Activated T-helper 17 cell treated with anti-CD3 and anti-CD28 coated beads, Interleukin-2, amount 50 U/mL, for 72 hours (primary cell): ENCODE data around the gene TMEM245. TPM values are rescaled to one million over a fixed set of nuclear protein-coding genes. Genes with fewer than 3 reads are reported as not detected.
"Not testable (repeated sequence)": the region's sequence is repeated elsewhere in the genome, so short reads cannot be mapped to it uniquely, and the experiment has no call there.

ENCODE experiments used
- ATAC-seq: fragments of 150-1000 bp; cut with Tn5 transposase; replicated peaks from 2 replicates; pipeline ENCODE4 v1.10.0; 2021; ENCODE audit warnings: mild to moderate bottlenecking, moderate library complexity
- H3K27ac Mint-ChIP-seq: one replicate; pipeline ENCODE4 v1.8.0; 2022; ENCODE audit warnings: mixed read lengths
- H3K27me3 Mint-ChIP-seq: one replicate; pipeline ENCODE4 v1.8.0; 2022; ENCODE audit warnings: mixed read lengths
- H3K36me3 Mint-ChIP-seq: one replicate; pipeline ENCODE4 v1.8.0; 2022; ENCODE audit warnings: low read depth, mild to moderate bottlenecking, mixed read lengths
- H3K4me1 Mint-ChIP-seq: one replicate; pipeline ENCODE4 v1.8.0; 2022; ENCODE audit warnings: mixed read lengths
- H3K4me3 Mint-ChIP-seq: one replicate; pipeline ENCODE4 v1.8.0; 2022; ENCODE audit warnings: mild to moderate bottlenecking, mixed read lengths
- H3K9me3 Mint-ChIP-seq: one replicate; pipeline ENCODE4 v1.8.0; 2022; ENCODE audit warnings: mixed read lengths
- total RNA-seq, 2 donors: library from RNA; stranded (reverse); gene quantifications; one replicate each; pipeline ENCODE4 v1.2.3, GENCODE V29; 2022

Gene TMEM245
- total RNA-seq, 2 donors from 2014 or later = 19.3 to 22.3 TPM

GRCh38 chr9:109149089-109149488, 29.3 kb upstream of the TMEM245 start:
- ATAC-seq = no peak
- Mint-ChIP-seq H3K9me3 (peaks cover 10% of the 10 kb centered on the region), H3K27ac (no peak overlapping the region), H3K4me1 (peaks cover under 1% of the 10 kb centered on the region), H3K27me3 (no peaks in the 10 kb centered on the region), H3K36me3 (no peaks in the 10 kb centered on the region), H3K4me3 (no peak overlapping the region)

DNA sequence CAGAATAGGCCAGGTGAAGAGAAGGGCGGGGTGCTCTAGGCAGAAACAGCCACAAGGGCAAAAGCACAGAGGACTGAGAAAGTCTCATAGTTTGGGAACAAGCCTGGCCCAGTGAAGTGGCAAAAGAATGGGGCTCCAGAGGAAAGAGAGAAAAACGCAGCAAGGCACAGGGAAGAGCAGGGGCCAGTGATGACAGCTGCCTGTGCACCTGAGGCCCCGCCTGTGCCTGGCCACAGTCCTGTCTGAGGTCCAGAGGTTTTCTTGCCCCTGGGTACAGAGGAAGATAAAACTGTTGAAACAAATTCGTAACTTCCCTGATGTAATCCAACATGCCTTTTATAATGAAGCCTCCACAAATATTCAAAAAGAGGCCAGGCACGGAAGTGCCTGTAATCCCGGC, 25.3 kb upstream of the TMEM245 start:
- Mint-ChIP-seq H3K4me1 (peaks cover 5% of the 10 kb centered on the region), H3K36me3 (no peaks in the 10 kb centered on the region), H3K9me3 (no peaks in the 10 kb centered on the region), H3K4me3 (no peak overlapping the region), H3K27ac (no peak overlapping the region), H3K27me3 (no peaks in the 10 kb centered on the region)
- no peak for ATAC-seq

- peaks cover 5% of the 10 kb centered on the region for H3K4me1 Mint-ChIP-seq
- H3K9me3 Mint-ChIP-seq = no peaks in the 10 kb centered on the region
- H3K36me3 Mint-ChIP-seq = no peaks in the 10 kb centered on the region
- no peaks in the 10 kb centered on the region for H3K27me3 Mint-ChIP-seq
- peak; percentile 70 for ATAC-seq
- H3K4me3 Mint-ChIP-seq = no peak overlapping the region
- no peak overlapping the region for H3K27ac Mint-ChIP-seq
These were observed 24.3 kb upstream of the TMEM245 start for GRCh38 chr9:109143881-109144562.

DNA sequence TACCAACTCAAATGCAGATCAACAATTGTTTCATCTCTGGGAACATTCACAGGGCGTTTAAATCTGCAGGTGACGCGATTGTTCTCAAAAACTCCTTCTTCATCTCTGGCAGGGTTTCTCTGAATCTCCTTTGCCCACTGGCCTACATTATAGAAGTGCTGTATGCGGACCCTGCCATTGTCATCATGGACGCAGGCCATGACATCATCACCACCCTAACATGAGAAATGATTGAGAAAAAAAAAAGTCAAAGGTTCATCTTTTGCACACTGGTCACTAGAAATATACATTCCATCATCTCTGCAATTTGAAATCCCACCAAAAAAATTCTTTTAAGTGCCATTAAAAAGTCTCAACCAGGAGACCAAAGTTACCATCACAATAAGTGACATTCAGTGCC, 21.6 kb upstream of the TMEM245 start:
- no peak overlapping the region for H3K27ac Mint-ChIP-seq
- no peak for ATAC-seq

GRCh38 chr9:109139851-109140250, 20.1 kb upstream of the TMEM245 start:
- no peak overlapping the region for H3K4me3 Mint-ChIP-seq
- ATAC-seq = no peak
- no peak overlapping the region for H3K27ac Mint-ChIP-seq
- H3K4me1 Mint-ChIP-seq = peaks cover 5% of the 10 kb centered on the region
- H3K36me3 Mint-ChIP-seq = no peaks in the 10 kb centered on the region
- H3K27me3 Mint-ChIP-seq = no peaks in the 10 kb centered on the region
- no peaks in the 10 kb centered on the region for H3K9me3 Mint-ChIP-seq

More for the DNA sequence above, 21.6 kb upstream of the TMEM245 start:
- no peaks in the 10 kb centered on the region for H3K36me3 Mint-ChIP-seq
- H3K9me3 Mint-ChIP-seq = no peaks in the 10 kb centered on the region
- no peak overlapping the region for H3K4me3 Mint-ChIP-seq
- no peaks in the 10 kb centered on the region for H3K27me3 Mint-ChIP-seq
- peaks cover 5% of the 10 kb centered on the region for H3K4me1 Mint-ChIP-seq

GRCh38 chr9:109138421-109138820, 18.7 kb upstream of the TMEM245 start:
- Mint-ChIP-seq H3K27ac (no peak overlapping the region), H3K9me3 (no peaks in the 10 kb centered on the region), H3K4me3 (no peak overlapping the region), H3K36me3 (no peaks in the 10 kb centered on the region), H3K27me3 (no peaks in the 10 kb centered on the region), H3K4me1 (no peaks in the 10 kb centered on the region)
- no peak for ATAC-seq

- Mint-ChIP-seq H3K4me3 (no peak overlapping the region), H3K4me1 (no peaks in the 10 kb centered on the region), H3K27me3 (no peaks in the 10 kb centered on the region), H3K27ac (no peak overlapping the region), H3K9me3 (no peaks in the 10 kb centered on the region), H3K36me3 (no peaks in the 10 kb centered on the region)
- ATAC-seq = no peak
These were observed 14.4 kb upstream of the TMEM245 start for GRCh38 chr9:109134167-109134578.

- ATAC-seq = no peak
- Mint-ChIP-seq H3K9me3 (no peaks in the 10 kb centered on the region), H3K4me1 (no peaks in the 10 kb centered on the region), H3K27ac (no peak overlapping the region), H3K4me3 (no peak overlapping the region), H3K27me3 (no peaks in the 10 kb centered on the region), H3K36me3 (no peaks in the 10 kb centered on the region)
These were observed 13.8 kb upstream of the TMEM245 start for GRCh38 chr9:109133533-109133932.

GRCh38 chr9:109132567-109133021, 12.8 kb upstream of the TMEM245 start:
- no peak overlapping the region for H3K4me3 Mint-ChIP-seq
- no peaks in the 10 kb centered on the region for H3K27me3 Mint-ChIP-seq
- H3K4me1 Mint-ChIP-seq = no peaks in the 10 kb centered on the region
- H3K9me3 Mint-ChIP-seq = no peaks in the 10 kb centered on the region
- H3K27ac Mint-ChIP-seq = no peak overlapping the region
- H3K36me3 Mint-ChIP-seq = no peaks in the 10 kb centered on the region
- ATAC-seq = no peak

DNA sequence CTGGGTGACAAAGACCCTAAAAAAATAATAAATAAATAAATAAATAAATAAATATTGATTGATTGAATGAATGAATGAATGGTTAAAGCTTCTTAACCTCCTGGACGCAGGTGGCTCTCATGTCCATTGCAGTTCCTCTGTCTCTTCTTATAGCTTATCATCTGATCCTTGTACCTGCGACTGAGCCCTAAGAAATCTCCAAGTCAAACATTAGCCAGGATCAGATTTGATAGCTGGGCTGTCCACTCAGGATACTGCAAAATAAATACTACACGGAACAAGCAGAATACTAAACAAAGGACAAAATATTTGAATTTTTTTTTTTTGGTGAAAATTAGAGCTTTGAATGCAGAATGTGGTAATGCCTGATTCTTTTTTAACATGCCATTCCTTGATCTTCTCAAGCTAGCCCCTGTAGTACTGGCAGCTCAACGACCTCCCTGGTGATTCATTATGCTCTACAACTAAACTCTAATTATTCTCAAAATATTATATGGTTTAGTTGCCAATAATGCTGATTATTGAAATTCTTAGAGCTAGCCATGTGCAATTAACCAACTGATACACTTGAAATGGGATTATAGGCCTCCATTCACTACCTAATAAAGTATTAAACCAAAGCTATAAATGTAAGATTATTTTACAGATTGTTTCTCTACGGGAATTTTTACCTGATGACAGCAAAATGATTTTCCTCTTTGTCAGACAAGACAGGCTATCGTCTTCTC, 9.9 kb upstream of the TMEM245 start:
- no peak for ATAC-seq
- no peaks in the 10 kb centered on the region for H3K36me3 Mint-ChIP-seq
- no peak overlapping the region for H3K27ac Mint-ChIP-seq
- no peaks in the 10 kb centered on the region for H3K4me1 Mint-ChIP-seq
- H3K9me3 Mint-ChIP-seq = no peaks in the 10 kb centered on the region
- no peaks in the 10 kb centered on the region for H3K27me3 Mint-ChIP-seq
- H3K4me3 Mint-ChIP-seq = no peak overlapping the region

DNA sequence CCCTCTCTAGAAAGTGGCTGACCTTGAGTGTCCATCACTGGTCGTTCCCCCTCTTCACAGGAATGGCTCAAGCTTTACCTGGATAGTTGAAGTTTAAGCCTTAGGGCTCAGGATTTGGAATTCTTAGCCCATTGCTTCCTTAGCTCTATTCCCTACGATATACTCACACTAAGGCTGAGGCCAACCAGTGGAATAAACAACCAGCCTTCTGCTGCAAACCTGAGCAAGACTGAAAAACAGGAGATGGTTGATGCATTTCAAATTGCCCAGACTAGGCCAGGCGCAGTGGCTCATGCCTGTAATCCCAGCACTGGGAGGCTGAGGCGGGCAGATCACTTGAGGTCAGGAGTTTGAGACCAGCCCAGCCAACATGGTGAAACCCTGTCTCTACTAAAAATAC, 6.9 kb upstream of the TMEM245 start:
- H3K27me3 Mint-ChIP-seq, H3K4me3 Mint-ChIP-seq, ATAC-seq, H3K9me3 Mint-ChIP-seq, H3K27ac Mint-ChIP-seq, H3K4me1 Mint-ChIP-seq, H3K36me3 Mint-ChIP-seq: not testable (repeated sequence)

- H3K27me3 Mint-ChIP-seq = no peaks in the 10 kb centered on the region
- no peaks in the 10 kb centered on the region for H3K4me1 Mint-ChIP-seq
- no peaks in the 10 kb centered on the region for H3K9me3 Mint-ChIP-seq
- H3K4me3 Mint-ChIP-seq = no peak overlapping the region
- no peak overlapping the region for H3K27ac Mint-ChIP-seq
- no peaks in the 10 kb centered on the region for H3K36me3 Mint-ChIP-seq
- ATAC-seq = no peak
These were observed 4.4 kb upstream of the TMEM245 start for GRCh38 chr9:109124121-109124520.

DNA sequence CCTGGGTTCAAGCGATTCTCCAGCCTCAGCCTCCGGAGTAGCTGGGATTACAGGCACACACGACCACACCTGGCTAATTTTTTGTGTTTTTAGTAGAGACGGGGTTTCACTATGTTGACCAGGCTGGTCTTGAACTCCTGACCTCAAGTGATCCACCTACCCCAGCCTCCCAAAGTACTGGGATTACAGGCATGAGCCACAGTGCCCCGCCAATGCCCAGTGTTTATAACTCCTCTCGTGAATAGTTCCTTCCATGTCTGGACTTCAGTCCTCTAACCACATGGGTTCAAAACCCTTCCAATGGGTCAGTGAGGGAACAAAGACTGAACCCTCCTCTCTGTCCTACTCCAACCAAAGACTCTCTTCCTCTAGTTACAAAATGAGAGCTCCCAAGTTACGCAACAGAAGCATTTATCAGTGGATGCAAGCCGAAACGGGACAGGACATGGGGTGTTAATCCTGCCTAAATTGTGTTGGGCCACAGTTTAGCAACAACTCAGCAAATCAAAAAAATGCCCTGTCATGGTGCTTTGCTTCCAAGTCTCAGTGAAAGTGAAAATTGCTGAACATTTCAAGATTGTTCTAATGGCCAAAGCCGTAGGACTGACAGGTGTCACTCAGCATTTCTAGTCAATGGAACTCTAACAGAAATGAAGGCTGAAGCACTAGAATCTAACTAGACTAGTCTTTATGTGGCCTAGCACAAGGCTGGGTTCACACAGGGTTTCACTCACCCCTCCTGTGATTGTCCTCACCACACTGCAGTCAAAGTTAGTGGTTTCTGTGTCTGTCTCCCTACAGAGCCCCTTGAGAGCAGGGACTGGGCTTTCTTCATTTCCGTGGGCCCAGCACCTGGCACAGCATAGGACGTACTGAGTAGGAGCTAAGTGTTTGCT, 3.2 kb upstream of the TMEM245 start:
- no peaks in the 10 kb centered on the region for H3K9me3 Mint-ChIP-seq

DNA sequence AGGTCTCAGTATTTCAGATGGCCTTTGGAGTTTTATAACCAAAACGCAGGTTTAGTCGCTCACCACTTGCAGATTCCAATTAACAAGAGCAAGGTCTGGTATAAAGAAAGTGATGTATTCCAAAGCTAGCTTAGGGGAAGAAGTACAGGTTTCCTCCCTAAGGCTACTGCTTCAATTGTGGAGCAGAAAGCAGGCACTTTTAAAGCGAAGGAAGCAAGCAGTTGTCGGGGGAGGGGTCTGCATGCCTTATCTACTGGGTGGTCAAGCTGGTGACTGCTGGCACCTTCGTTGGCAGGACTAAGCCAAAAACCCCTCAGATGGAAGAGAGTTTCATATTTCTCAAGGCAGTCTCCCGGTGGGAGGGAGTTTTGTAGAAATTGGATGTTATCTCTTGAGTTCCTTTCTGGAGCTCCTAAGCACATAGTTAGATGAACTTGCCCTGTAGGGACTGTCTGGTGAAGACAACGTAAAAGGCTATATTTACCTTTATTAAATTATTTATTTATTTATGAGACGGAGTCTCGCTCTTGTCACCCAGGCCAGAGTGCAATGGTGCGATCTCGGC, 1.6 kb upstream of the TMEM245 start:
- H3K4me3 Mint-ChIP-seq = no peak overlapping the region
- no peaks in the 10 kb centered on the region for H3K27me3 Mint-ChIP-seq
- peaks cover 10% of the 10 kb centered on the region for H3K4me1 Mint-ChIP-seq
- H3K27ac Mint-ChIP-seq = no peak overlapping the region
- no peak for ATAC-seq
- peaks cover 9% of the 10 kb centered on the region for H3K36me3 Mint-ChIP-seq
- no peaks in the 10 kb centered on the region for H3K9me3 Mint-ChIP-seq

More for the DNA sequence above, 3.2 kb upstream of the TMEM245 start:
- Mint-ChIP-seq H3K36me3 (peaks cover 1% of the 10 kb centered on the region), H3K4me1 (peaks cover 1% of the 10 kb centered on the region), H3K27me3 (no peaks in the 10 kb centered on the region), H3K4me3 (no peak overlapping the region), H3K27ac (no peak overlapping the region)
- no peak for ATAC-seq
